ENCODE data around the gene MICB.
"Not testable (repeated sequence)": the region's sequence is repeated elsewhere in the genome, so short reads cannot be mapped to it uniquely, and the experiment has no call there.

MICB gene

DNA sequence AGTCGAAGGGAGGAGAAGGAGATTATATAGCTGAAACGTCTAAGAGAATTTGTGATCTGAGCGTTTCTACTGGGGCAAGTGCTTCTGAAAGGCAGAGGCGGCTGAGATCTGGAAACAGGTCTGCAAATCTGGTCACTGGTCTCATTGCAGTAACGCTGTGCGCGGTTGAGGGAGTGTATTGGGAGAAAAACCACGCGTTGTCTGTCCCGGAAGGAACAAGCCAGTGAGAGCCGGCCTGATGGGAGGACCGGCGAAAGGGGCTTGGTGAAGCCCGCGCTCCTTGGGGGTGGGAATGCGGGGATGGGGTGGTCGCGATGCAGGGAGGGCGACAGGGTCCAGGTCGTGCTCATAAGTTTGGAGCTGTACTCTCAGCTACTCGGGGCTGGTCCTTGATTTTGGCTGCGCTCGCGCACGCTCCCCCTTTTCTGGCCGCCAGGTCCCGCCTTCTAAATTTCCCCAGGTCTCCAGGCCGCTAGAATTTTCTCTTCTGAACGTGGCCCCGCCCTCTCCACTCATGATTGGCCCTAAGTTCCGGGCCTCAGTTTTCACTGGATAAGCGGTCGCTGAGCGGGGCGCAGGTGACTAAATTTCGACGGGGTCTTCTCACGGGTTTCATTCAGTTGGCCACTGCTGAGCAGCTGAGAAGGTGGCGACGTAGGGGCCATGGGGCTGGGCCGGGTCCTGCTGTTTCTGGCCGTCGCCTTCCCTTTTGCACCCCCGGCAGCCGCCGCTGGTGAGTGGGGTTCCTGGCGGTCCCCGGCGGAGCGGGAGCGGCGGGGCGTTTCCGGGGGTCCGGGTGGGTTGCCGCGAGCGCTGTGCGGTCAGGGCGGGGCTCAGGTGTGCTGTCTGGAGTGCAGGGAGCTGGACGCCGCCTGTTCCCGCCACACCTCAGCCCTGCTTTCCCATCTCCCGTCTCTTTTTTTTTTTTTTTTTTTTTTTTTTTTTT lies at the start of gene MICB:
TSS of gene MICB (plus strand) at position 615 of the 946 bp plus-strand sequence. CDS start at position 664, 49 bp downstream.
- no peak for DNase-seq (ENCODE audit: low read depth)

DNA sequence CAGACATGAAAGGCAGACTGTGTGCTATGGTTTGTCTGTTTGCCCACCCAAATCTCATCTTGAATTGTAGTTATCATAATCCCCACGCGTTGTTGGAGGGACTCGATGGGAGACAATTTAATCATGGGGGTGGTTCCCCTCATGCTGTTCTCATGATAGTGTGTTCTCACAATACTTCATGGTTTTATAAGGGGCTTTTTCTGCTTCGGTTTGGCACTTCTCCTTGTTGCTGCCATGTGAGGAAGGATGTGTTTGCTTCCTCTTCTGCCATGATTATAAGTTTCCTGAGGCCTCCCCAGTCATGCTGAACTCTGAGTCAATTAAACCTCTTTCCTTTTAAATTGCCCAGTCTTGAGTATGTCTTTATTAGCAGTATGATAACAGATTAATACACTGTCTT lies 47.2 kb upstream of the MICB start:
- DNase-seq (ENCODE audit: low read depth) = no peak

DNA sequence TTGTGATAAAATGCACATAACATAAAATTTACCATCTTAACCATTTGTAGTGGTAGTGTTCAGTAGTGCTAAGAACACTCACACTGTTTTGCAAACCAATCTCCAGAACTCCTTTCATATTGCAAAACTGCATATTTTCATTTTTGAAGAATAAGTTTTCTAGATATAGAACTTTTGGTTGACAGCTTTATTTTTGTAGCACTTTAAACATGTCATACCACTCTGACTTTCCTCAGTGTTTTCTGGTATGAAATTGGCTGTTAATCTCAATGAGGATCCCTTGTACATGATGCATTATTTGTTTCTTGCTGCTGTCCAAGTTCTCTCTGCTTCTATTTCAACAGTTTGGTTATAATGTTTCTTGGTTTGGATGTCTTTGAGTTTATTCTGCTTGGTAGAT lies 45.1 kb upstream of the MICB start:
- no peak for DNase-seq (ENCODE audit: low read depth)

DNA sequence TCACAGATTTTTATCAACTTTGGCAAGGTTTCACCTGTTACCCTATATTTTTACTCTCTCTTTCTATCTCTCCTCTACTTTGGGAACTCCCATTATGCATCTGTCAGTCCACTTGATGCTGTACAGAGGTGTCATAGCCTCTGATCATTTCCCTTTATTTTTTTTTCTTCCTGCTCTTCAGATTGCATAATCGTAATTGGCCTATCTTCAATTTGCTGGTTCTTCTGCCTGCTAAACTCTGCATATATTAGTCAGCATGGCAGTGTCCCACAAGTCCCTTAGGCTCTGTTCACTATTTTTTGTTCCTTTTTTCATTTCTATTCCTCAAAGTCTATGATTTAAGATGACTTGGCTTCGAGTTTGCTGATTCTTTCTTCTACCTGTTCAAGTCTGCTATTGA lies 44.7 kb upstream of the MICB start:
- no peak for DNase-seq (ENCODE audit: low read depth)

DNA sequence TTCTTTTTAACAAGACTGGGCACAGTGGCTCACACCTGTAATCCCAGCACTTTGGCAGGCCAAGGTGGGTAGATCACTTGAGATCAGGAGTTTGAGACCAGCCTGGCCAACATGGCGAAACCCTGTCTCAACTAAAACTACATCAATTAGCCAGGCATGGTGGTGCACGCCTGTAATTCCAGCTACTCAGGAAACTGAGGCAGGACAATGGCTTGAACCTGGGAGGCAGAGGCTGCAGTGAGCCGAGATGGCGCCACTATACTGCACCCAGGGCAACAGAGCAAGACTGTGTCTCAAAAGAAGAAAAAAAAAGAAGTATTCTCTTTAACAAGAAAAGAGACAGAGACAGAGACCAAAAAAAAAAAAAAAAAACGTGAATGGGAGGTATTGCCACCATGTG lies 38.1 kb upstream of the MICB start:
- DNase-seq (ENCODE audit: low read depth) = not testable (repeated sequence)

DNA sequence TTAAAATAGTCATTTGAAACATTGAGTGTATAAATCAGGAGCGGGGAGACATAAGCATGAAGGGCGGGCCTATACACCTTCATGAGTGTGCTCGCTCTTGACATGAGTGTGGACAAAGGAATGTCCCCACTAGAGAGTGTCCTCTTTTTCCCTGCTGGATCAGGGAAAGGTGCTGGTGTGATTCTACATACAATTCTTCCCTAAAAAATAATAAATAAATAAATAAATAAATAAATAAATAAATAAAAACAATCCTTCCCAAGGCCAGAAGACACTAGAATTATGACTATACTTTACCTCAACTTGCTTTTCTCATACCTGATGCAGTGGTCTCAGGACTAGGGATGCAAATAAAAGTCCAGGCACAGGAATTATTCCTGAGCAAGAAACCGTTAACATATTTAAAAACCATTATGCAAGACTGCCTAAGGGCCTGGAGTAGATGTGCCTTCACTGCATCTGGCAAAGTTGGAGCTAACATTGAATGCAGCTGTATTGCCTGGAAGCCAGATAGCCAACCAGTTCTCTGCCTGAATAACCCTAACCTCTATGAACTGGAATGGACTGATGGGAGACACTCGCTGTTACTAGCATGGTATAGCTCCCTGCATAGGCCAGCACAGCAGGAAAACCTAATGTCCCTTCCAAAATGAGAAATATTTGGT lies 37.5 kb upstream of the MICB start:
- no peak for DNase-seq (ENCODE audit: low read depth)

DNA sequence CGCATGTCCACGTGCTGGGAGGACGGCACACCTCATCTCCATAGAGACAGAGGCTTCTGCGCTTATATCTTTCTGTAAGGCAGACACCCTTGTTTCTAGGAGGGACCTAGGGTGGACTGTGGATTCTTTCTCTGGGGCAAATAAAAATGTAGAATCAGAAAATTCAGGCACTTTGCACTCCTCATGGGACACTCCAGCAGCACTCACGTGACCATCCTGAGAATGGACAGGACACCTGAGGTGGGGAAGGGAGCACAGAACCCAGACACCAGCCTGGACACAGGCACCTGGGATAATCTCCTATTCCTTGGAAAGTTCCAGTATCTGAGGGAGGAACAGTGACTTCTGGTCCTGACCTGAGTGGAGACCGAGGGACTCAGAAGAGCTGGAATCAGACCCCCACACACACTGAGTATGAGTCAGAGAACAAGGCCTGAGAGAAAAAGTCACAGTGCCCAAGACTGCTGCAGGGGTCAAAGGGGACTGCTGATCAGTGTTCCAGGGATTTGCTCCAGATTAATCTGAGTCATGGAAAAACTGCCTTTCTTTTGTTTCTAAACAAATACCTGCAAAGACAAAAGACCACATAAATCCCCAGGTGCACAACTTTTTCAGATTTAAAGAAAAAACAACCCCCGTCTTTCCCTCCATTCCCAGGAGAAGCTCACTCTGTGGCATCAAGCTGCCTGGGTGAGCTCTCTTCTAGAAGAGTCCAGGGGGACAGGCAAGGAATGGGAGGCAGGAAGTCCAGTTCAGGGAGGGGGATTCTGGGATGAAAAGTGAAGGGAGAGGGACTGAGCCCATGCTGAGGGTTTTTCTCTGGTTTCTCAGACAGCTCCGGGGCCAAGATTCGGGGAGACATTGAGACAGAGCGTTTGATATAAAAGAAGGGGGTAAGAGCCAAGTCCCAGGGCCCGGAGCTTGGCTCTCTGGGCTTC lies 35.6 kb upstream of the MICB start:
- no peak for DNase-seq (ENCODE audit: low read depth)

DNA sequence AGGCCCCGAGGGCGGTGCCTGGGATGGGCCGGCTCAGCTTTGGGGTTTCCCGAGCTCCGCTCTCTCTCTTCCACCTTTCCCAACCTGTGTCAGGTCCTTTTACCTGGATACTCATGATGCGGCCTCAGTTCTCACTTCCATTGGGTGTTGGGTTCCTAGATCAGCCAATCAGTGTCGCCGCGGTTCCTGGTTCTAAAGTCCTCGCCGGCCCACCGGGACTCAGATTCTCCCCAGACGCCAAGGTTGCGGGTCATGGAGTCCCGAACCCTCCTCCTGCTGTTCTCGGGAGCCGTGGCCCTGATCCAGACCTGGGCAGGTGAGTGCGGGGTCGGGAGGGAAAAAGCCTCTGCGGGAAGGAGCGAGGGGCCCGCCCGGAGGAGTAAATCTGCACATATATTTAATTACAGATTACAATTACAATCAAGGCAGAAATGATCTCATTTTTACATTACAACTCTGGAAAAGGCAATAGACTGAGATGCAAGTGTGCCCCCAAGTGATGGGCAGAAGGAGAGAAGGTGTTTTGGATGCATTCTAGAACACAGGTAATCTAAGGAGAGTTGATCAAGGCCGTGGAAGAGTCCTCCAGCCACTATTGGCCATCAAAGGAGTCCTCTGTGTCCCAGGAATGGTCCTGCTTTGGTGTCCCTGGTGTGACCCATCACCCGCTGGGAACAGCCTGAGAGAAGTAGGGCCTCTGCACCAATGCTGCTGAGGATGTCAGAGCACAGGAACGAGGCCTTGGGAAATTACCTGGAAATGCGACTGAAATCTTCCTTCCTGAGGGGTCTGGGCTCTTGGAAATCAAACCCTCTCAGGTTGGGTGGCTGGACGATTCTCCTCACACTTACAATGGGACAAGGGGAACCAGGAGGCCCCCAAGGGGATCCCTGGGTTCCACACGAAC lies 34.7 kb upstream of the MICB start:
- no peak for DNase-seq (ENCODE audit: low read depth)

DNA sequence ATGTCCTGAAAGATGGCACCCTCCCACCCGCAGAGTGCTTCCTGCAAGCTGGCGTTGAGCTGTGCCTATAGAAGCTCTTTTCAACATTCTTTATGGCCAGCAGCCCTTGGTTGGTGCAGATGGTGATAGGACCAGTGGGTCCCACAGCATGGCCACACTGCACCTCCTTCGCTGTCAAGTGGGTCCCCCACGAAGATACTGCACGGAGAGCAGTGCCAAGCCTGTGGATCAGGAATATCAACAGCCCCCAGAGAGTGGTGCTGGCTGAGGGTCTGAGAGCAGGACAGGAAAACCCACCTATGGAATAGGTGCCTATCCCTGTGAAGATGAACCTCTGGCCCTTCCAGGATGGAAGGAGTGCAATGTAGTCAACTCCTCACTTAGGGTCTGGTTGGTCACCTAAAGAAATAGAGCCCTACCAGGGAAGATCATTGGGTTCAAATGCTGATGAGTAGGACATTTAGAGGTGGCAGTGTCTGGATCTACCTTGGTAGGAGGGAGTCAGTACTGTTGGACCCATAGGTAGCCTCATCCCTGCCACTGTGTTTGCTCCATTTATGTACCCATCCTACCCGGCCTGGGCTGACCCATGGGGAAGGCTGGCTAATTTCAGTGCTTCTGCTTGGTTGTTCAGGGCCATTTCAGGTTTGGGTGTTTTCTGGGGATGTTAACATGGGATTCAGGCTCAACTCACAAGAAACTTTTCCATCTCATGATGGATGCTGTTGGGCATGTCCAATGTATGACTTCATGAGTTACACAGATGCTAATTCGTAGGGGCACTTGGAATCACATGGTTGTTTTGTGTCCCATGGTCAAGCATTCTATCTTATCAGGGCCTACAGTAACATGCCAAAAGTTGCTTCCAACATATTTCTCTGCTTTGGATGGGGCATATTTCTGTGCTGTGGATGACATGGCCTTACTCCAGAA lies 33.4 kb upstream of the MICB start:
- no peak for DNase-seq (ENCODE audit: low read depth)

DNA sequence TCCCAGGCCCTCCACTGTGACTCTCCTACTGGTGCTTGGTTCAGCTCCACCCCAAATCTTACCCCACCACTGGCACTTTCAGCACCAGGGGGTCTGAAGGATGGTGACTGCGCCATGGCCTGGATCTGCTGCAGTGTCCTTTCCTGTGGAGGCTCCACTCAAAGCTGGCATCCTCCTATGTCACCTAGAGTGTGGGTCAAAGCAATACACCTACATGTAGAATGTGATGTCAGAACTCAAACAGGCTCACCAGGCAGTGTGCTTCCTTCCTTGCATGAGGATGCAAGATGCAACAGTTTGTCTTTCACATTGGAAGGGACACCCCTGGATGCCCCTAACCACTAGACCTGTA lies 32.8 kb upstream of the MICB start:
- DNase-seq (ENCODE audit: low read depth) = no peak

DNA sequence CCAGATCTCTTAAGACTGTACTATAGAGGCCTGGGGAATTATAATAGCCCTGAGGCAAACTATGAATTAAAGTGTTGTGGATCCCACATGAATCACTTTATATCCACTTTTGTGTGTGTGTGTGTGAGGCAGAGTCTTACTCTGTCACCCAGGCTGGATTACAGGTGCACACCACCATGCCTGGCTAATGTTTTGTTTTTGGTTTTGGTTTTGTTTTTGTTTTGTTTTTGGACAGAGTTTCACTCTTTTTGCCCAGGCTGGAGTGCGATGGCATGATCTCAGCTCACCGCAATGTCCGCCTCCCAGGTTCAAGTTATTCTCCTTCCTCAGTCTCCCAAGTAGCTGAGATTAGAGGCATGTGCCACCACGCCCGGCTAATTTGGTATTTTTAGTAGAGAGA lies 32.2 kb upstream of the MICB start:
- DNase-seq (ENCODE audit: low read depth) = no peak

DNA sequence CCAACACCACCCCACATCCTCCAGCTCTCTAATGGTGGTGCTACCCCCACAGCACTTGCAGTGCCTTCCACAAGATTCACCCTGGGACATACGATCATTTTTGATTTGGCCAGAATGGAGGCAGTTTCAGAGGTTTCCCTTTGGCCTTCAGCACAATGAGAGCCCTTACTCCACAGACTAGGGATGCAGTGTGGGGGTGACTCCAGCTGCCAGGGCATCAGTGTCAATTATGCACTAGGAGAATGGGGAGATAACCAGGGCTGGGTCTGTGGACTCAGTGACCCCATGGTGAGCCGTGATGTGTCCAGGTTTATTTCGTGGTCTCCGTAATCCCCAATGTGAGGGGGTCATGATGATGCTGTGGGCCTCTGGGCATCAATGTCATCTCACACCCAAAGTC lies 31.5 kb upstream of the MICB start:
- no peak for DNase-seq (ENCODE audit: low read depth)

DNA sequence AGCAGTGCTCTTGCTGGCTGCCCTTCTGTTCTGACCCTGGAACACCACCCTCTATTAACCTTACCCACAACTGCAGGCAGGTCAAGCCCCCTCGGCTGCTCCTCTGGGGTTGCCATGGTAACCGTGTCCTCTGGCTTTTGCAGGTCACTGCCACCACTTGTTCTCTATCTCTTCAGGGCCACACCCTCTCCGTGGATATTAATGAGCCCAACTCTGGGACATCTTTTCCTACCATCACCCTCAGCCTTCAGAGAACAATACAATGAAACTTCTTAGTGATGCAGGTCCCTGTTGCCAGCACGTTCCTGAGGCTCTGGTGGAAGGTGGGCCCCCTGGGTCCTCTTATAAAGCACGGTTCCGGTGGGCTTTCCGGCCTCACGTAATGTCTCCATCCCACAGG lies 30.8 kb upstream of the MICB start:
- DNase-seq (ENCODE audit: low read depth) = no peak

DNA sequence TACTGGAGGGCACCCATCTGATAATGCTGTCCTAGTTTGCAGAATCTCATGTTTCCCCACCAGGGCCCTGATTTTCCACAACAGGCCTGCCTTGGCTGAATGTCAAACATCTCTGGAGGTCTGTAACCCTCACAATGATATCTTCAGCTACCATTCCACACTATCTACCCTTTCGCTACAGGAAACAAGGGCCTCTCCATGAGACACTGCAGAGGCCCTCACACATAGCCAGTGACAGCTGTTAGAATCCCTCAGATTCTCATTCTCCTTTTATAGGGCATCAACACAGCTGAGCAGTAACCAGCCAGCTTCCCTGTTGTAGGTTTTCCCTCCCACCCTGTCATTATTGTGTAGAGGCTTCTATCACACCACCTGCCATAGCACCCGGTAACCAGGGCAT lies 29.6 kb upstream of the MICB start:
- no peak for DNase-seq (ENCODE audit: low read depth)

DNA sequence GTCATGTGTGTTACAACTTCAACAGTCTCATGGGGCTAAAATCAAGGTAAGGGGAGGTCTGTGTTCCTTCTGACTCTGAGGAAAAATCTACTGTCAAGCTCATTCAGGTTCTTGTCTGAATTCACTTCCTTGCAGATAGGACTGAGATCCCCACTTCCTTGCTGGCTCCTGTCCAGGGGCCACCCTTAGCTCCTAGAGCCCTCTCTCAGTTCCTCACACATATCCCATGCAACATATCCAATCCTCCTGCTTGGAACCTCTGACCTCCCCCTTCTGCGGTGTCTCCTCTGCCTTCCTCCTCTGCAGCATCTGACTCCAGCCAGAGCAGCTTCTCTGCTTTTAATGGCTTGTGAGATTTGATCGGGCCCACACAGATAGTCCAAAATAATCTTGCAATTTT lies 27.1 kb upstream of the MICB start:
- DNase-seq (ENCODE audit: low read depth) = no peak

DNA sequence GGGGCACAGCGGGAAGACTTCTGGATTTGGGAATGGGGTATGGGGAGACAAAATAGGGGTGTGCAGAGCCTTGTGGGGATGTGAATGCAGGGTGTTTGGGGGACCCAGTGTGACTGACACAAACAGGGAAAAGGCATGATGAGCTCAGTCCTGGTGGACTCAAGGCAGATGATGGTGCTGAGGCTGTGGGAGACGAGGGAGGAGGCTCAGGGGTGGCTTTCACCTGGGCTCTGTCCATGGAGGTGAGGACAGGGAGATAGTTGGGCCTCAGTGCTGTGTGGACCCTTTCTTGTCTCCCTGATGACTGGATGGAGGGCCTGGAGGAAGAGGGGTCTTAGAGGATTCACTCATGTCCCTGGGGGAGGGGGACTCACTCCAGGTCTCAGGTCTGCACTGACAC lies 26.2 kb upstream of the MICB start:
- DNase-seq (ENCODE audit: low read depth) = no peak

DNA sequence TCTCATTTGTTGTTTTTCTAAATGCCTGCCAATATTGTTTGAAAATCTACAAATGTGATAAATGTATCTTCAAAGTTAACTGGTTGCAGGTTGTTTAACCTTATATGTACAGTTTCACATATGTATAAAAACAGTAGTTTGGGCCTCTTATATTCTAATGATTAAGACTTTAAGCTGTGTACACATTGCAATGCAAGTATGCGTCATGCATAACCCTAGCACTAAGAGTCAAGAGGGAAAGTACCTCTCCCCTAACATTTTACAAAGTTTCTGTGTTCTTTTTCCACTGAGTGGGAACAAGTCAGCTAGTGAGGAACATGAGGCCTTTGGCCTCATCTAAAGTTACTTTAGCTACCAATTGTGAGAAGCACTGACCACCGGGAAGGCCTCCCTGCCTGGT lies 25.7 kb upstream of the MICB start:
- DNase-seq (ENCODE audit: low read depth) = no peak

DNA sequence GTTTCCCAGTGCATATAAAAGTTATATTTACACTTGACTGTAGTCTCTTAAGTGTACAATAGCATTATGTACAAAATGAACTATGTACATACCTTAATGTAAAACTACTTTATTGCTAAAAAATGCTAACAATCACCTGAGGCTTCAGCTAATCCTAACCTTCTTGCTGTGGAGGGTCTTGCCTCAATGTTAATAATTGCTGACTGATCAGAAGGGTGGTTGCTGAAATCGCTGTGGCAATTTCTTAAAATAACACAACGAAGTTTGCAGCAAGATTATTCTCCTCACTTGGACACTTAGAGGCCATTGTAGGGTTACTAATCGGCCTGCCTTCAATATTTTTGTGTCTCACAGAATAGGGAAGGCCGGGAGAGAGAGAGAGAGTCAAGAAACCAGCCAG lies 24.7 kb upstream of the MICB start:
- DNase-seq (ENCODE audit: low read depth) = no peak

DNA sequence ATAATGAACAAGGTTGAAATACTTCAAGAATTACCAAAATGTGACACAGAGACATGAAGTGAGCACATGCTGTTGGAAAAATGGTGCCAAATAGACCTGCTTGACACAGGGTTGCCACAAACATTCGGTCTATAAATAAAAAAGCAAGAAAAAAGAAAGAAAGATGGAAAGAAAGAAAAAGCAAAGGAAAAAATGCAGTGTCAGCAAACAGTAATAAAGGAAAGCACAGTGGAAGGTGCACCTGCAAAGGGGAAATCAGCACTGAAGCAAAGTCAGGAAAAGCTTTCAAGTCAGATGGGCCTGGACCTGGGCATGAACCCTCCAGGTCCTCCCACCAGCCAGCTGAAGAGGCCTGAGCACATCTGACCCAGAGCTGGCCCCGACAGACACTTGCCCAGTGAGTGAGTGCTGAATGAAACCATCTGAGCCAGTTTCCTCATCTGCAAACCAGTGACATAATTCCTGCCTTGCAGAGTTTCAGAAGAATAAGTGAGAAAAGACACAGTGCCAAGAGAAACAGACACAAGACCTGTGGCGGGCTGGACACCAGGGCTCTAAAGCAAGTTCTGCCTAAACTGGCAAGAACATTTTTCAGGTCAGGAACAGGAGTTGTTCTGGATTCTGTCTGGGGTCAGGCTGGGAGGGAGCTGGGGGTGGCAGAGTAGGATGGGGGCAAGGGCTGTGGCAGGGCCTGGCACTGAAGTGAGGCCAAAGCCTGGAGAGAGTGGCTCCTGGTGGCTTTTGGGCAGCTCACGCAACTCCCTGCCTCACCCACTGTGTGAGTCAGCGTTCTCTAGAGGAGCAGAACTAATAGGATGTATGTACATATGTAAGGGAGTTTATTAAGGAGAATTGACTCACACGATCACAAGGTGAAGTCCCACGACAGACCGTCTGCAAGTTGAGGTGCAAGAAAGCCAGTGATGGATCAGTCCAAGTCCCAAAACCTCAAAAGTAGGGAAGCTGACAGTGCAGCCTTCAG lies 23.9 kb upstream of the MICB start:
- DNase-seq (ENCODE audit: low read depth) = no peak
